GM21367 (cell line): ENCODE results near the gene SNAPIN.

Experiments used
- ATAC-seq: cut with Tn5 transposase; IDR thresholded peaks from one replicate; pipeline ENCODE4 v1.9.1; 2021; ENCODE audit not compliant: unreplicated experiment

SNAPIN gene

DNA sequence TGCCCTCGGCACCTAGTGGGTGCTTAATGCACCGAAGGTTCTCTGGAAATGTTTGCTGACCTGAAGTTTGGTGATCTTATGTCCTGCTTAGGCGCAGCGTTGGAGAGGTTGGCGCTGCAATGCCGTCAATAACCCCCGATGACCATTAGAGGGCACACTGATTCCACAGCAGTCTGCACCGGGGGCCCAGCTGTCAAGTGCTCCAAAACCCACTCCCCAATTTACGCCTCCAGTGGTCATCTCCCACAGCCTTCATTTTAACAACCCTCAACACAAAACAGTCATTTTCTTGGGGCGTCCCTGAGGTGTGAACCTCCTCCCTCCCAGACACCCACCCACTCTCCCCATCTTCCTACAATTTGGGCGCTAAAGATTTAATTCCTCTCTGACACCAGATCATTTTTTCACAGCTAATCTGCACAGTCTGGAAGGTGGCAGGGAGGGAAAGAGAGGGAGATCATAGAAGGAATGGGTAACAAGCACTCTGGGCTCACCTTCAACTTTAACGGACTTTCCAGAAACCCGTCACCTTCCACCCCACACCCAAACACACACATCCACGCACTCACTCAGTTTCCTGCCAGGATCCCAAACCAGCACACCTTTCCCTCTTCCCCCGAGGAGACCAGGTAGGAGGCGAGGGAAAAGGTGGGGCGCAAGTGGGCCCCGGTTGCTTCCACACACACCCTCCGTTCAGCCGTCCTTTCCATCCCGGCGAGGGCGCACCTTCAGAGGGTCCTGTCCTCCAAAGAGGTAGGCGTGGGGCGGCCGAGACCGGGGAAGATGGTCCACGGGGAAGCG lies 19.4 kb downstream of the SNAPIN start:
- no peak for ATAC-seq

DNA sequence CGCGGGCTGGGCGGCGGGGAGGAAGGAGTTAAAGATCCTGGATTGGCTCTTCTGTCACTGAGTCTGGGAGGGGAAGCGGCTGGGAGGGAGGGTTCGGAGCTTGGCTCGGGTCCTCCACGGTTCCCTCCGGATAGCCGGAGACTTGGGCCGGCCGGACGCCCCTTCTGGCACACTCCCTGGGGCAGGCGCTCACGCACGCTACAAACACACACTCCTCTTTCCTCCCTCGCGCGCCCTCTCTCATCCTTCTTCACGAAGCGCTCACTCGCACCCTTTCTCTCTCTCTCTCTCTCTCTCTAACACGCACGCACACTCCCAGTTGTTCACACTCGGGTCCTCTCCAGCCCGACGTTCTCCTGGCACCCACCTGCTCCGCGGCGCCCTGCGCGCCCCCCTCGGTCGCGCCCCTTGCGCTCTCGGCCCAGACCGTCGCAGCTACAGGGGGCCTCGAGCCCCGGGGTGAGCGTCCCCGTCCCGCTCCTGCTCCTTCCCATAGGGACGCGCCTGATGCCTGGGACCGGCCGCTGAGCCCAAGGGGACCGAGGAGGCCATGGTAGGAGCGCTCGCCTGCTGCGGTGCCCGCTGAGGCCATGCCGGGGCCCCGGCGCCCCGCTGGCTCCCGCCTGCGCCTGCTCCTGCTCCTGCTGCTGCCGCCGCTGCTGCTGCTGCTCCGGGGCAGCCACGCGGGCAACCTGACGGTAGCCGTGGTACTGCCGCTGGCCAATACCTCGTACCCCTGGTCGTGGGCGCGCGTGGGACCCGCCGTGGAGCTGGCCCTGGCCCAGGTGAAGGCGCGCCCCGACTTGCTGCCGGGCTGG lies 20.2 kb downstream of the SNAPIN start, which contains the start of gene NPR1:
Gene NPR1 (plus strand): TSS at position 170 of the 818 bp plus-strand sequence. CDS start 421 bp downstream, at position 591.
- no peak for ATAC-seq

DNA sequence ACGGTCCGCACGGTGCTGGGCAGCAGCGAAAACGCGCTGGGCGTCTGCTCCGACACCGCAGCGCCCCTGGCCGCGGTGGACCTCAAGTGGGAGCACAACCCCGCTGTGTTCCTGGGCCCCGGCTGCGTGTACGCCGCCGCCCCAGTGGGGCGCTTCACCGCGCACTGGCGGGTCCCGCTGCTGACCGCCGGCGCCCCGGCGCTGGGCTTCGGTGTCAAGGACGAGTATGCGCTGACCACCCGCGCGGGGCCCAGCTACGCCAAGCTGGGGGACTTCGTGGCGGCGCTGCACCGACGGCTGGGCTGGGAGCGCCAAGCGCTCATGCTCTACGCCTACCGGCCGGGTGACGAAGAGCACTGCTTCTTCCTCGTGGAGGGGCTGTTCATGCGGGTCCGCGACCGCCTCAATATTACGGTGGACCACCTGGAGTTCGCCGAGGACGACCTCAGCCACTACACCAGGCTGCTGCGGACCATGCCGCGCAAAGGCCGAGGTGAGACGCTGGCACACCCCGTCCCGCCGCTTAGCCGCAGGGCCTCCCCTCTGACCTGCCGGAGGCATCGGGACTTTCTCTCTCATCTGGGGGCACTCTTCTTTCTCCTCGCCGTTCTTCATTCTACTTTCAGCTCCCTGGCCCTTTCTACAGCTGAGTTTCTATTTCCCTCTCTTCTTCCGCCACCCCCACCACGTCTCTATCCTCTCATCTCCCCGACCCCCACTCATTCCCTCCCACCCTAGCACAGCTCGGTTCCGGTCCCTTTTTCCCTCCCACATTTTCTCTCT lies 21.0 kb downstream of the SNAPIN start:
- ATAC-seq: no peak

DNA sequence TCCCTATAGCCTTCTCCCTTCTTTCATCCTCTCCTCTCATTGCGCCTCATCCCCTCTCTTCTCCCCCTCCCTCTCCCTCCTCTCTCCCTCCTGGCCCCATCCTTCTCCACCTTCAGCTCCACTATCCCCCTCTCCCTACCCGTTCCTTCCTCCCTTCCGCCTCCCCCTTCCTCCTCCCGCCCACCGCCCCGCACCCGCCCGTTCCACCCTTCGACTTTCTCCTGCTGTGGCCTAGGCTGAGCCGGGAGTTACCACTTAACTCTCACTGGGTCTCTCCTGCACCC lies 21.6 kb downstream of the SNAPIN start:
- ATAC-seq: no peak

DNA sequence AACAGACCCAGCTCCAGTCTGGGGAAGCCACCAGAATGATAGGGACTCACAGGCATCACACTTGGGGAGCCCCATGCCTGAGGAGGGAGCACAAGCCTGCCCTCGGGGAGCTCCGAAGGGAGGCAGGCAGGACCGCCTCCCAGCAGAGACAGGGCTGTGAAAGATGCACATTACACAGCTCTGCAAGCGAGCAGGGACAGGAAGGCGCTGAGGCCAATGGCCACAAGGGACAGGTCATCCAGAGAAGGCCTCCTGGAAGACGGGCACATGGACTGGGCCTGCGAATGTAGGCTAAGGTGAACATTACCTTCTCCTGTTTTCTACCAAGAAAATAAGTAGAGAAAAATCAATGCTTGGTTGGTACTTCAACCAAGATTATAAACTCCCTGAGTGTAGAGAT lies 24.2 kb downstream of the SNAPIN start:
- no peak for ATAC-seq

DNA sequence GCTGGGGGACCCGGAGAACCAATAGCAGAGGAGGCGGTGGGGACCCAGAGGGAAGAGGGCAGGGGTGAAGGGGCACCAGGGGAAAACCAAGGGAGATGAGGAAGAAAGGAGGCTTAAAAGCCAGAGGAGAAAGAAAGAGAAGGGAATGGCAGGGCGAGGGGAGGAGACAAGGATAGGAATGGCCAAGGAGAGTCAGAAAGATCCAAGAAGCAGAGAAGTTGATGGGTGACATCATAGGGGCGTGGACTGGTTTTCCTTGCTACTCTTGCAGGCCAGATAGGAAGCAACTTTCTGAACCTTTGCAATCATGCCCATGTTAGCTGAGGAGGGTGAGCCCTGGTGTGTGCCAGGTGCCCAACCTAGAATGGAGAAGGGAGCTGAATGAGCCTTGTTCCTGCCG lies 25.4 kb downstream of the SNAPIN start:
- ATAC-seq: no peak

DNA sequence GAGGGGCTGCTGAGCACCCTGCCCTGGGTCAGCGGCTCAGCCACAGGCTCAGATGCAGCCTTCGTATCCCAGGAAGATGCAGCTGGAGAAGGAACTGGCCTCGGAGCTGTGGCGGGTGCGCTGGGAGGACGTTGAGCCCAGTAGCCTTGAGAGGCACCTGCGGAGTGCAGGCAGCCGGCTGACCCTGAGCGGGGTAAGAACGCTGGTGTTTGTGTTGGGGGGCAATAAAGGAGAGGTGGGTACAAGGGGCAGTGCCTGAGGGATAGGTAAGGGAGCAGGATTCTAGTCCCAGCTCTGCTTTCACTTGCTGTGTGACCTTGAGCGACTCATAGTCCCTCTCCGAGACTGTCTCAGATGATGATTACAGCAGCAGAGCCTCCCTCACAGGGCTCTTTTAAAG lies 26.4 kb downstream of the SNAPIN start:
- no peak for ATAC-seq

DNA sequence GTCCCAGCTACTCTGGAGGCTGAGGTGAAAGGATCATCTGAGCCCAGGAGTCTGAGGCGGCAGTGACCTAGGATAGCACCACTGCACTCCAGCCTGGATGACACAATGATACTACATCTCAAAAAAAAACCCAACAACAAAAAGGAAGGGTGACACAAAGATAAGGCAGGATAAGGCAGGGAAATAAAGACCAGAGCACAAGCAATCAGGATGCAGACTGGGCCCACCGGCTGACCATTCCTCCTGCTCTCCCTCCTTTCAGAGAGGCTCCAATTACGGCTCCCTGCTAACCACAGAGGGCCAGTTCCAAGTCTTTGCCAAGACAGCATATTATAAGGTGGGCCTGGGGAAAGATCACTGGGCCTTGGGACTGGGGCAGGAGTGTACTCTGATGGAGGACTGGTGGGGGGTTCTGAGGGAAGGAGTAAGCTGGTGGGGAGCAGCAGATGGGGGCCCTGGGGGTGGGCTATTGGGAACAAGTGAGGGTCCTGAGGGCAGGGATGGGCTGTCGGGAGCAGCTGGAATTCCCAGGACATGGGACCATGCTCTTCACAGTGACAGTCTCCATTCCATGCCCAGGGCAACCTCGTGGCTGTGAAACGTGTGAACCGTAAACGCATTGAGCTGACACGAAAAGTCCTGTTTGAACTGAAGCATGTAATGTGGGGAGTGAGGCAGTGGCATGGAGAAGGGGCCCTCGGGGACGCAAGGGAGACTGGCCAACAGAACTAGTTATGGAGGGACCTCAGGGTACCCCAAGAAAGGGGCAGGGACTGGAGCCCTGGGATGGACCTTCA lies 27.2 kb downstream of the SNAPIN start:
- ATAC-seq: no peak

DNA sequence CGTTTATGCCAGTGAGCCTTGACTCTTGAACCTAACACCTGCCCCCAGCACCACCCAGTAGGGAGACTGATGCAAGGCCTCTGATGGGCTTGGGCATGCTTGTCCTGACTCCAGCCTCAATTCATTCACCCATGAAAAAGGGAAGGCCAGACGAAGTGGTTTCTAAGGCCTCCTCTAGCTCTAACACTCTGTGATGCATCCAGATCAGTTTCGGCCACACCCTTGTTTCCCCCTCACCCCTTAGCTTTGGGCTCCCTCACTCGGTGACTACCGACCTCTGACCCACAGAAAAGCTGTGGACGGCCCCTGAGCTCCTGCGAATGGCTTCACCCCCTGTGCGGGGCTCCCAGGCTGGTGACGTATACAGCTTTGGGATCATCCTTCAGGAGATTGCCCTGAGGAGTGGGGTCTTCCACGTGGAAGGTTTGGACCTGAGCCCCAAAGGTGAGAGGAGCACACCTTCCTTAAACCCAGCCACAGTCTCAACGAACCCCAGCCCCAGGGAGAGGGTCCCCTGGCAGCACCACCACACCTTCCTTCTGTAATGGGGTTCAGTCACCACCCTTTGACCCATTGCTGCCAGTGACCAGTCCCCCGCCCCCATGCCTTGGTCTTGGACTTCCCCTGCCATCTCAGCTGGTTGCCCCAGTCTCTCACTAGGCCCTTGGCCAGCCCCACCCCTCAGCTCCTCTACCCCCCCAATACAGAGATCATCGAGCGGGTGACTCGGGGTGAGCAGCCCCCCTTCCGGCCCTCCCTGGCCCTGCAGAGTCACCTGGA lies 29.0 kb downstream of the SNAPIN start:
- no peak for ATAC-seq

DNA sequence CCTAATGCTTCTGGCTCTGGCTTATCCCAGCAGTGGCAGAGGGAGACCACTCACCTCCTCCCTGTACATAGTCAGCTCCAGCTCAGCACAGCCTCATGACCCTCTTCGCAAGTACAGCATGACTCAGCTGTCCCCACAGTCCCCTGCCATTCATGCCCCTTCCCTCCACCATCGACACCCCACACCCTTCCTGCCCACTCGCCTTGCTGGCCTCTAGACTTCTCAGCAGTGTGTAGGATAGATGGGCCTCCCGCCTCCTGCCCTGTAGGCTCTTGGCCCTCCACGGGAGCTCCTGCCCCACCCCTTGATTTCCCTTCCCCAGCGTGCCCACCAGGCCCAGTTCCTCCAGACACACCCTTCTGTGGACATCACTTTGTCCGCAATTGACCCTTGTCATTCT lies 29.8 kb downstream of the SNAPIN start:
- ATAC-seq: no peak

DNA sequence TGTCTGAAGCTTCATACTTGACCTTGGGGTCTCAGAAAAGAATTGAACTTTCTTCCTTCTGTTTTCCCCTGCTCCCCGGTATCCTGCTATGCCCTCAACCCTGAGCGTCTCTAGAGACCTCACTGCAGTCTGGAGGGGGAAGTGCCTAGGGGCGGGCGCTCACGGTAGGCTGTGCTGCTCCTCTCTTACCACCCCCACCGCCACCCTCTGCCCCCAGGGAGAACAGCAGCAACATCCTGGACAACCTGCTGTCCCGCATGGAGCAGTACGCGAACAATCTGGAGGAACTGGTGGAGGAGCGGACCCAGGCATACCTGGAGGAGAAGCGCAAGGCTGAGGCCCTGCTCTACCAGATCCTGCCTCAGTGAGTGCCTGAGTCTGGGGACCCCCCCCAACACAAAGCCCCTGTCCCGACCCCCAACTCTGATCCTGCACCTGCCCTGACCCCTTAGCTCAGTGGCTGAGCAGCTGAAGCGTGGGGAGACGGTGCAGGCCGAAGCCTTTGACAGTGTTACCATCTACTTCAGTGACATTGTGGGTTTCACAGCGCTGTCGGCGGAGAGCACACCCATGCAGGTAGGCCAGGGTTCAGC lies 30.3 kb downstream of the SNAPIN start:
- ATAC-seq: no peak

DNA sequence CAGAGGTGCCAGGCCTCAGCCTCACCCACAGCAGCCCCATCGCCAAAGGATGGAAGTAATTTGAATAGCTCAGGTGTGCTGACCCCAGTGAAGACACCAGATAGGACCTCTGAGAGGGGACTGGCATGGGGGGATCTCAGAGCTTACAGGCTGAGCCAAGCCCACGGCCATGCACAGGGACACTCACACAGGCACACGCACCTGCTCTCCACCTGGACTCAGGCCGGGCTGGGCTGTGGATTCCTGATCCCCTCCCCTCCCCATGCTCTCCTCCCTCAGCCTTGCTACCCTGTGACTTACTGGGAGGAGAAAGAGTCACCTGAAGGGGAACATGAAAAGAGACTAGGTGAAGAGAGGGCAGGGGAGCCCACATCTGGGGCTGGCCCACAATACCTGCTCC lies 35.0 kb downstream of the SNAPIN start:
- no peak for ATAC-seq

DNA sequence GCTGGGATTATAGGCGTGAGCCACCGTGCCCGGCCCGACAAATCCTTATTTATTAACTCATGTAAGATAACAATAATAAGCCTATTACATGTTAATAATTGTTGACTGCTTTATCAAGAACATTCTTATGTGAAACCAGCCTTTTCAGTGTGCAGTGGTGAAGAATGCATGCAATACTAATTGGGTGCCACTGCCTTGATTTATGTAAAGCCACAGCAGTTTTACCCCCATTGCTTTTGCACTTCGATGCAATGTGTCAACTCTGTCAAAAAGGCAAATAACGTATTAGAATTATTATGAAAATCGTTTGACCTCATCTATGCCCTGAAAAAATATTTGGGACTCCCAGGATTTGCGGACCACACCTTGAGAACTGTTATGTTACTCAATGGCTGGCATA lies 38.2 kb downstream of the SNAPIN start:
- ATAC-seq: no peak

DNA sequence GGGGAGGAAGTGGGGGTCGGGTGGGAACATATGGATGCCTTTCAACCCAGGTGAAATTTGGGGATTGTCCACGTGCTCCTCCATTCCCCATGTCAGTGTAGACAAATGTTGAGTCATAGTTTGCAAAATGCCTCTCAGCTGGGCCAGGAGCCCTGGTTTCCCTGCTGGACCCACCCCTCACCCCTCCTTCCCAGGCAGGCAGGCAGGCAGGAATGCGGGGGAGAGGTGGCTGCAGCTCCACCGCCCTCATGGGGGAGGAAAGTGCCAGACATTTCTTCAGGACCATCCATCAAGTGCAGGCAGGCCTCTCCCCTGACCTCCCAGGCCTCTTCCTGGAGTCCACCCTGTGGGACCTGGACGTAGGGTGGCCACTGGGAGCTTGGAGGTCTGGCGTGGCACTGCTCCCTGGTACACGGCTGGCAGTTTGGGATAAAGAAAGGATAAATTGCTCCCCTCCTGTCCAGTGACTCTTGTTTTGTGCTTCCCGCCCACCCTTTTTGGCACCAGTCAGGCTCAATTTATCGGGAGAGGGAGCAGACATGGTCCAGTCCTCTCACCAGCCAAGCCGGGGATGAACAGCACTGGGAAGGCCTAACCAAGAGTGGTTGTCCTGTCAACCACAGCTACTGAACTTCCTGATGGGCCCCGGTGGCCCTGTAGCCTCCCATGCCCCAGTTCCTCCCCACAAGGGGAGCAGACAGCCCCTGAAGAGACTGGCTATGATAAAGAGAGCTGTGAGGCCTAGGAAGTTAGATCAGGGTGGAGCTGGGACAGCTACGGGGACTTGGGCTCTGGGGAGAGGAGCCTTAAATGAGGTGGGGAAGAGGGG lies 38.9 kb downstream of the SNAPIN start:
- ATAC-seq: no peak

DNA sequence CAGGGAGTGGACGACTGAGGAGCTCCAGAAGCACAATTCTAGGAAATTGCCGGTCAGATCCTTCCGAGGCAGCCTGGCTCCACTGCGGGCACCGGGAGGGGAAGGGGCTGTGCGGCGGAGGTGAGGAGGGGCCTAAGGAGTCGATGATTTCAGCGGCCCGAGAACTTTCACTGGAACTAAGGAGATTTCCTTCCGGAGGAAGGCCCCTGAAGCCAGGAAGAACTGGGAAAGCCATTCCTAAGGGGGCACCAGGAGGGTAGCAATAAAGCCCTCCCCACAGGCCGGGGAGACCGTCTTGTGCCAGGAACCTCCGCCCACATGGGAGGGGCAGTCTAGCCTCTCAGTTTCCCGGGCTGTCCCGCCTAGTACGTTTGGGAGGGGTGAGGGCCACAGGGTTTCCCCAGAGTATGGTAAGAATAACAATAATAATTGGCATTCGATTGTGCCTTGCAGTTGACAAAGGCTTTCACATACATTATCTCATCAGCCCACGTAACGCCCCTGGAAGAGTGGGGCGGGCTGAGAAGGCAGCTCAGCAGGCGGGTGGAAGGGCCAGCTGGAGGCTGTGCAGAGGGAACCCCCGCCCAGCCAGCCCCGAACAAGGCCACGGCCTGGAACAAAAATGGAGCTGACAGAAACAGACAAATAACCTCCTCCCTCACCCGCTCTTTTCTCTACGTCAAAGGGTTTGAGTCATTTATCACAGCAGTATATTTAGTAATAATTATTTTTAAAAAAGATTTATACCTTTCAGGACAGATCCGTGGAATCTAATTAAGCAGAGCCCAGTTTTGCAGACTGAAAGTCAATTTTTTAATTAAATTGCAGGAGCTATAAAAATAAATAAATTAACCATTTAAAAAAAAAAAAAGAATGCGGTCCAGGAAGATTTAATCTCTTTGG lies 39.8 kb downstream of the SNAPIN start:
- no peak for ATAC-seq

DNA sequence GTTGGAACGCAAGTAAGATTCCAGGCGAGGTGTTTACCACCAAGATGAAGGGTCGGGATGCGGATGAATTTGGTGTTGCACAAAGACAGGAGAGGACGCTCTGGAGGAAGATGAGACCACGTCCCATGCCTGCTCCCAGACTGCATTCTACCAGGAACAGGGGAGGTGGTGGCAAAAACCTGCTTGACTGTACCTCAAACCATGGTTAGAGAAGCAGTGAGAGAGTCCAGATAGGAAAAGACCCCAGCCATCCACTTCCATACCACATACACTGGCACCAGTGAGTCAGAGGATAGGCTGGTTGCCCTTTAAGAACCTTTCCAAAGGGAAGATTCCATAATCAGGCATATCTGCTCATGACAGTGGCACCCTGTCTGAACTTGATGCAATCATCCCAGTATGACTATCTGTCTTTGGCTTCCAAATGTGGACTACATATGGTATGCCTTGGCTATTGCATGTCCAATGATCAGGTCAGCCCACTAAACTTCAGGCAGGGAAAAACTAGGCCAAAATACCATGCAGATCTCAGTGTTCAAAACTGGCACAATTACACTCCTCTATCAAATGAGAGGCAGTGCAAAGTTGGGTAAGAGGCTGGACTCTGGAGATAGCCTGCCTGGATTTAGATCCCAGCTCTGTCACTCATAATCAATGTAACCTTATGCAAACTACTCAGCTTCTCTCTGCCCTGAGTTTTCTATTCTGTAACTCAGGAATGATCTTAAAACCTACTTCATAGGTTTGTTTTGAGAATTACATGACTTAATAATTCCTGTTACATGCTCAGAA lies 40.6 kb downstream of the SNAPIN start:
- no peak for ATAC-seq

DNA sequence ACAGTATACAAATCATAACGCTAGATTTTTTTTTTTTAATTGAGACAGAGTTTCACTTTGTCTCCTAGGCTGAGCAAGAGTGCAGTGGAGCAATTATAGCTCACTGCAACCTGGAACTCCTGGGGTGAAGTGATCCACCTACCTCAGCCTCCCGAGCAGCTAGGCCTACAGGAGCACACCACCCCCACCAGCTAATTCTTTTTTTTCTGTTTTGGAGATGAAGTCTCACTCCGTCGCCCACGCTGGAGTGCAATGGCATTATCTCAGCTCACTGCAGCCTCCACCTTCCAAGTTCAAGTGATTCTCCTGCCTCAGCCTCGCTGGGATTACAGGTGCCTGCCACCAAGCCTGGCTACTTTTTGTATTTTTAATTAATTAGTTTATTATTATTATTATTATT lies 41.3 kb downstream of the SNAPIN start:
- ATAC-seq: no peak
